MCF 10A (cell line): ENCODE measurements around the gene SRPRB. TPM values are rescaled to one million over a fixed set of nuclear protein-coding genes. Genes with fewer than 3 reads are reported as not detected.

ENCODE experiments used
- Bru-seq: library from RNA; stranded (reverse); fragments of 400-500 nt; gene quantifications from one replicate; lab custom pipeline; 2021; lab: Mats Ljungman, UMichigan
- BruChase-seq, 2 experiments: library from RNA; stranded (reverse); fragments of 400-500 nt; gene quantifications; one replicate each; lab custom pipeline; 2021; lab: Mats Ljungman, UMichigan
- BruUV-seq: library from RNA; stranded (reverse); fragments of 400-500 nt; replicated peaks from 2 replicates; lab custom pipeline; 2021; lab: Mats Ljungman, UMichigan
- CTCF ChIA-PET: fragments of 300-600 bp; sonication (Branson Sonifier 250); formaldehyde crosslinking; extraction: SDS; loops from one replicate; lab custom pipeline; 2021; ENCODE audit warnings: antibody characterized with exemption, inconsistent platforms; lab: Yijun Ruan, JAX
- POLR2A ChIA-PET: fragments of 300-600, 350-650 bp; sonication (Branson Sonifier 250); formaldehyde crosslinking; extraction: SDS; loops from one replicate; lab custom pipeline; 2020; ENCODE audit warnings: antibody characterized with exemption, inconsistent platforms; lab: Yijun Ruan, JAX
- DNase-seq: peaks from one replicate; pipeline ENCODE4 v3.0.0-alpha.2; 2018; ENCODE audit not compliant: unreplicated experiment
- H3K27ac Mint-ChIP-seq: one replicate; pipeline ENCODE4 v1.8.0; 2022; ENCODE audit warnings: mild to moderate bottlenecking, low read depth, mixed read lengths; ENCODE audit not compliant: unreplicated experiment
- H3K27me3 Mint-ChIP-seq: one replicate; pipeline ENCODE4 v1.8.0; 2022; ENCODE audit warnings: mixed read lengths; ENCODE audit not compliant: insufficient read depth, unreplicated experiment
- H3K36me3 Mint-ChIP-seq: one replicate; pipeline ENCODE4 v1.8.0; 2022; ENCODE audit warnings: mild to moderate bottlenecking, moderate library complexity, mixed read lengths; ENCODE audit not compliant: insufficient read depth, unreplicated experiment
- H3K4me1 Mint-ChIP-seq: one replicate; pipeline ENCODE4 v1.8.0; 2022; ENCODE audit warnings: mixed read lengths; ENCODE audit not compliant: insufficient read depth, unreplicated experiment
- H3K4me3 Mint-ChIP-seq: one replicate; pipeline ENCODE4 v1.8.0; 2022; ENCODE audit warnings: mild to moderate bottlenecking, moderate library complexity, mixed read lengths; ENCODE audit not compliant: unreplicated experiment
- H3K9me3 Mint-ChIP-seq: one replicate; pipeline ENCODE4 v1.8.0; 2022; ENCODE audit warnings: mixed read lengths; ENCODE audit not compliant: unreplicated experiment
- CTCF ChIP-seq: fragments of 200-600 bp; IDR thresholded peaks from one replicate; pipeline ENCODE4 v1.8.0; 2022; ENCODE audit warnings: antibody characterized with exemption, mild to moderate bottlenecking; ENCODE audit not compliant: unreplicated experiment
- intact Hi-C: fragments of 100-400 bp; cut with micrococcal nuclease; formaldehyde crosslinking; loops from 2 replicates; pipeline ENCODE4 v1.14.1; 2022
- long read RNA-seq: library from polyadenylated mRNA; stranded (forward); transcript quantifications from one replicate; pipeline ENCODE4 v2.0.0, GENCODE V29; 2022
- total RNA-seq: library from RNA; stranded (reverse); gene quantifications from 2 replicates; pipeline ENCODE4 v1.2.3, GENCODE V29; 2022

The SRPRB gene
- total RNA-seq (180 and 212 TPM in 2 replicates), Bru-seq, nascent RNA (percentile 91 among the genes with signal in this experiment), BruChase-seq, experiment 1, labeled RNA remaining after a 6-hour chase (percentile 95 among the genes with signal in this experiment), BruChase-seq, experiment 2, labeled RNA remaining after a 2-hour chase (percentile 91 among the genes with signal in this experiment)
- long read RNA-seq, partial matches to known transcripts, result 459 of 475 reads
- long read RNA-seq, other reads (novel, unspliced or antisense), result 13 of 475 reads

- Mint-ChIP-seq H3K27me3 (no peaks in the 10 kb centered on the region), H3K4me1 (peaks cover 8% of the 10 kb centered on the region), H3K4me3 (peak within 1 kb of the TSS; percentile 85), H3K36me3 (peaks cover 43% of the 10 kb centered on the region), H3K9me3 (no peaks in the 10 kb centered on the region), H3K27ac (peak within 1 kb of the TSS; percentile 30)
- no peak for TF ChIP-seq CTCF
- ChIA-PET POLR2A (interaction anchor here (0.6 to 1.6 kb wide), 8 partner anchors 12 to 436 kb away, joined by 3 to 8 read pairs (median 3); no protein-coding TSS in a partner anchor), CTCF (interaction anchor here (0.6 to 3.2 kb wide), 8 partner anchors 12 to 1500 kb away, joined by 3 to 20 read pairs (median 4); no protein-coding TSS in a partner anchor)
- DNase-seq, result peak; percentile 96
- BruUV-seq, result no TSS peak
- intact Hi-C loops, result loop anchor here (1.0 to 10.0 kb wide), 3 partner anchors 145 to 361 kb away; partner anchors contain the start of genes CDV3 and TOPBP1
These were observed at the start of gene SRPRB for GRCh38 chr3:133805702-133806475. TSS of gene SRPRB (plus strand) at chr3:133805815. CDS start at chr3:133805849, 34 bp downstream.

- Mint-ChIP-seq H3K4me1 (no peaks in the 10 kb centered on the region), H3K4me3 (no peak overlapping the region), H3K36me3 (no peaks in the 10 kb centered on the region), H3K27me3 (peaks cover 13% of the 10 kb centered on the region), H3K27ac (no peak overlapping the region), H3K9me3 (no peaks in the 10 kb centered on the region)
- POLR2A ChIA-PET, result interaction anchor here (0.6 kb wide), 1 partner anchor 14 kb away, joined by 3 read pairs; no protein-coding TSS in a partner anchor
- CTCF ChIA-PET, result no interaction called here
- TF ChIP-seq CTCF, result no peak
- BruUV-seq, result no TSS peak
- no peak for DNase-seq
- intact Hi-C loops, result no loop called here
These were observed 48.6 kb upstream of the SRPRB start for GRCh38 chr3:133756716-133757694.

- POLR2A ChIA-PET, result no interaction called here
These were observed 47.7 kb upstream of the SRPRB start for GRCh38 chr3:133757701-133758567.

More at GRCh38 chr3:133757701-133758567, 47.7 kb upstream of the SRPRB start:
- intact Hi-C loops, result no loop called here
- BruUV-seq, result no TSS peak
- Mint-ChIP-seq H3K4me3 (no peak overlapping the region), H3K9me3 (no peaks in the 10 kb centered on the region), H3K4me1 (no peaks in the 10 kb centered on the region), H3K27ac (no peak overlapping the region), H3K36me3 (no peaks in the 10 kb centered on the region), H3K27me3 (peaks cover 23% of the 10 kb centered on the region)
- CTCF ChIA-PET, result interaction anchor here (0.5 to 0.8 kb wide), 3 partner anchors 172 to 521 kb away, joined by 3 to 5 read pairs (median 3); no protein-coding TSS in a partner anchor
- TF ChIP-seq CTCF, result no peak
- no peak for DNase-seq
